HG02943 (cell line): ENCODE data around the gene TSSC4.

Source experiments
- ATAC-seq: cut with Tn5 transposase; IDR thresholded peaks from one replicate; pipeline ENCODE4 v1.9.1; 2021; ENCODE audit warnings: mild to moderate bottlenecking, low read depth, moderate library complexity; ENCODE audit not compliant: unreplicated experiment

The TSSC4 gene

GRCh38 chr11:2383852-2384804, 16.4 kb upstream of the TSSC4 start:
- no peak for ATAC-seq

- peak; percentile 40 for ATAC-seq
These were observed 15.1 kb upstream of the TSSC4 start for GRCh38 chr11:2385156-2386151.

- ATAC-seq: no peak
These were observed 14.0 kb upstream of the TSSC4 start for GRCh38 chr11:2386591-2386990.

- ATAC-seq: no peak
These were observed 13.1 kb upstream of the TSSC4 start for GRCh38 chr11:2387266-2387987.

- ATAC-seq: no peak
These were observed 11.8 kb upstream of the TSSC4 start for GRCh38 chr11:2388431-2389376.

GRCh38 chr11:2389377-2390026, 11.0 kb upstream of the TSSC4 start:
- ATAC-seq: no peak

- ATAC-seq: no peak
These were observed 10.3 kb upstream of the TSSC4 start for GRCh38 chr11:2390091-2390724.

- no peak for ATAC-seq
These were observed 9.8 kb upstream of the TSSC4 start for GRCh38 chr11:2390725-2391151.

- ATAC-seq: no peak
These were observed 9.2 kb upstream of the TSSC4 start for GRCh38 chr11:2391181-2391975.

GRCh38 chr11:2392241-2392959, 8.2 kb upstream of the TSSC4 start:
- no peak for ATAC-seq

- ATAC-seq: no peak
These were observed 7.3 kb upstream of the TSSC4 start for GRCh38 chr11:2393111-2393868.

GRCh38 chr11:2393941-2394817, 6.4 kb upstream of the TSSC4 start:
- ATAC-seq: no peak

GRCh38 chr11:2394818-2395105, 5.8 kb upstream of the TSSC4 start:
- ATAC-seq: no peak

GRCh38 chr11:2395211-2395730, 5.3 kb upstream of the TSSC4 start:
- ATAC-seq: no peak

GRCh38 chr11:2395856-2396255, 4.7 kb upstream of the TSSC4 start:
- no peak for ATAC-seq
